Measurements from ENCODE around the gene TAB2.

Gene TAB2

GRCh38 chr6:149335924-149336608 is 18.6 kb downstream of the TAB2 start:
- DNase-seq (ENCODE audit: low read depth in 2 of 2): peak; percentile 50 to 86
- H3K4me3 ChIP-seq (replicated peaks in 1 of 2; ENCODE audit: low read depth in 2 of 2, low read length in 2 of 2): no peak overlapping the region
- TF ChIP-seq, protein P1, sequence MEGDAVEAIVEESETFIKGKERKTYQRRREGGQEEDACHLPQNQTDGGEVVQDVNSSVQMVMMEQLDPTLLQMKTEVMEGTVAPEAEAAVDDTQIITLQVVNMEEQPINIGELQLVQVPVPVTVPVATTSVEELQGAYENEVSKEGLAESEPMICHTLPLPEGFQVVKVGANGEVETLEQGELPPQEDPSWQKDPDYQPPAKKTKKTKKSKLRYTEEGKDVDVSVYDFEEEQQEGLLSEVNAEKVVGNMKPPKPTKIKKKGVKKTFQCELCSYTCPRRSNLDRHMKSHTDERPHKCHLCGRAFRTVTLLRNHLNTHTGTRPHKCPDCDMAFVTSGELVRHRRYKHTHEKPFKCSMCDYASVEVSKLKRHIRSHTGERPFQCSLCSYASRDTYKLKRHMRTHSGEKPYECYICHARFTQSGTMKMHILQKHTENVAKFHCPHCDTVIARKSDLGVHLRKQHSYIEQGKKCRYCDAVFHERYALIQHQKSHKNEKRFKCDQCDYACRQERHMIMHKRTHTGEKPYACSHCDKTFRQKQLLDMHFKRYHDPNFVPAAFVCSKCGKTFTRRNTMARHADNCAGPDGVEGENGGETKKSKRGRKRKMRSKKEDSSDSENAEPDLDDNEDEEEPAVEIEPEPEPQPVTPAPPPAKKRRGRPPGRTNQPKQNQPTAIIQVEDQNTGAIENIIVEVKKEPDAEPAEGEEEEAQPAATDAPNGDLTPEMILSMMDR (IDR thresholded peaks at IDR 0.05; ENCODE audit: low read depth, low read length): no peak

GRCh38 chr6:149336609-149336928 is 19.1 kb downstream of the TAB2 start:
- no peak for DNase-seq (ENCODE audit: low read depth in 2 of 2)
- TF ChIP-seq, protein P1 (IDR thresholded peaks at IDR 0.05; ENCODE audit: low read depth, low read length): no peak
- no peak overlapping the region for H3K4me3 ChIP-seq (replicated peaks in 1 of 2; ENCODE audit: low read depth in 2 of 2, low read length in 2 of 2)

DNA sequence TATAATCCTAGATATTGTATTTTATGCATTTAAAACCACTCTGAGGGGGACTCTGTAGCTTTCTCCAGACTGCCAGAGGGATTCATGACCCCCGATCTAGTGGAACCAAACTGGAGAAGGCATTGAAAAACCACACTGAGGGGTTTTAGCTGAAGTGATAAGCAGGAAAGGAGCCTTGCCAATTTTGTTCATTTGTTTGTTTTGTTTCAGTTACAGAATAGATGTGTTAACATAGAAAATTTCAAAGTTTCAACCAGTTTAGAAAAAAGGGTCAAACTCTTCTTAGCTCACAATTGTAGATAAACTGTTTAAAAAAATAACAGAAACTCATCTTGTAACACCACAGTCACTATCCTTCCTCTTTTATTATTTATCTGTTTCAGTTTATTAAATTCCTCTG is 19.8 kb downstream of the TAB2 start:
- H3K4me3 ChIP-seq (replicated peaks in 1 of 2; ENCODE audit: low read depth in 2 of 2, low read length in 2 of 2): no peak overlapping the region
- DNase-seq (ENCODE audit: low read depth in 2 of 2): no peak
- TF ChIP-seq, protein P1 (IDR thresholded peaks at IDR 0.05; ENCODE audit: low read depth, low read length): no peak

GRCh38 chr6:149340200-149340599 is 22.7 kb downstream of the TAB2 start:
- no peak overlapping the region for H3K4me3 ChIP-seq (replicated peaks in 1 of 2; ENCODE audit: low read depth in 2 of 2, low read length in 2 of 2)
- TF ChIP-seq, protein P1 (IDR thresholded peaks at IDR 0.05; ENCODE audit: low read depth, low read length): no peak
- DNase-seq (ENCODE audit: low read depth in 2 of 2): no peak

DNA sequence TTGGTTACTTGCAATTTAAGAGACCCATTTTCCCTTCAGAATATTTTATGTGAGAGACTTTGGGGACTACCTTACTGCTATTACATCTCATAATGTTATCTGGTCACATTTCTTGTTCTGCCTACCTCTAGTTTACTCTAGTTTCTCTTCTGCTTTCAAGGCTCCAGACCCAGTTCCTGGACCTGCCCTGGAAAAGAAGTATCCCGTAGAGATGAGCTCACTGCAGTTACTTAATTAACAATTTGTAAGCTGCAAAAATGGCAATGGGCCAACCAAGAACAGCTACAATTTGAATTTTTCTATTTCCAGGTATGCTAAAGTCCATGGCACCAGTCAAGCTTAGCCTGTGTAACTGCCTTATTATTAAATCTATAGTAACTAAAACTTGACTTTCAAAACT is 25.0 kb downstream of the TAB2 start:
- DNase-seq (ENCODE audit: low read depth in 2 of 2): no peak

DNA sequence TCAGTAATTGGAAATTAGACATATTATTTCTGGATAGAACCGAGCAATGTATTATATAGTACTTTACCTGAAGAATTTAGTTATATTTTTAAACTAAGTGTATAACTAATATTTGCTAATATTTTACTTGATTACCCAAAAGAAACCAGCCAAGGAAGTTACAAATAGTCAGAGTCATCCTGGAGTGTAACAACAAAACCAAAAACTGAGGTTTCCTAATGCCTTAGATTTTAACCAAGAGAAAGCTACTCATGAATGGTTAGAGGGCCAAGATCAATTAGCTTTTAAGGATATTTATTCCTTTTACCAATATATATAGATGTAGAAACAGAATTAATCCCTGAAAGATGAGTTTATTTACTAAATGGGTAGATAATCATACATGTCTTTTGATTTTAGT is 26.0 kb downstream of the TAB2 start:
- no peak overlapping the region for H3K4me3 ChIP-seq (replicated peaks in 1 of 2; ENCODE audit: low read depth in 2 of 2, low read length in 2 of 2)
- no peak for DNase-seq (ENCODE audit: low read depth in 2 of 2)
- TF ChIP-seq, protein P1 (IDR thresholded peaks at IDR 0.05; ENCODE audit: low read depth, low read length): no peak

More for the DNA sequence above, 25.0 kb downstream of the TAB2 start:
- no peak overlapping the region for H3K4me3 ChIP-seq (replicated peaks in 1 of 2; ENCODE audit: low read depth in 2 of 2, low read length in 2 of 2)
- TF ChIP-seq, protein P1 (IDR thresholded peaks at IDR 0.05; ENCODE audit: low read depth, low read length): no peak

GRCh38 chr6:149346078-149346477 is 28.6 kb downstream of the TAB2 start:
- H3K4me3 ChIP-seq (replicated peaks in 1 of 2; ENCODE audit: low read depth in 2 of 2, low read length in 2 of 2): no peak overlapping the region
- DNase-seq (ENCODE audit: low read depth in 2 of 2): no peak
- TF ChIP-seq, protein P1 (IDR thresholded peaks at IDR 0.05; ENCODE audit: low read depth, low read length): no peak
